K562 (cell line): ENCODE measurements around the gene GON4L. TPM values are rescaled to one million over a fixed set of nuclear protein-coding genes. Genes with fewer than 3 reads are reported as not detected.

Source experiments
- BMI1 ChIP-seq: fragments of 150-350 bp; IDR thresholded peaks from 2 replicates; pipeline ENCODE4 v1.6.1; 2014; ENCODE audit warnings: low read length
- BRF1 ChIP-seq: IDR thresholded peaks from 3 replicates; pipeline ENCODE4 v1.6.1; 2011; ENCODE audit warnings: borderline replicate concordance, mild to moderate bottlenecking; ENCODE audit not compliant: insufficient read length; ENCODE audit errors: extremely low read depth
- CBFB ChIP-seq: sonication (generic); formaldehyde crosslinking; IDR thresholded peaks from 2 replicates; pipeline ENCODE4 v1.4.0; 2020; ENCODE audit warnings: mild to moderate bottlenecking, missing genetic modification reagents
- CBX2 ChIP-seq: fragments of 200-600 bp; sonication (generic); IDR thresholded peaks from one replicate; pipeline ENCODE4 v1.6.1; 2012; ENCODE audit warnings: mild to moderate bottlenecking, low read length, inconsistent platforms; ENCODE audit not compliant: insufficient read depth, poor library complexity, severe bottlenecking
- EGR1 ChIP-seq: fragments of 450-650 bp; conservative IDR thresholded peaks from 2 replicates; pipeline ENCODE4 v1.6.1; 2017; ENCODE audit warnings: mild to moderate bottlenecking
- ESRRA ChIP-seq: fragments of 450-650 bp; IDR thresholded peaks from 2 replicates; pipeline ENCODE4 v1.6.1; 2014; ENCODE audit warnings: low read depth, mild to moderate bottlenecking, moderate library complexity, borderline replicate concordance
- ETV6 ChIP-seq, 3 experiments: fragments of 150-350 bp in 1 of 3; sonication (generic) in 1 of 3; formaldehyde crosslinking in 1 of 3; IDR thresholded peaks; 2 replicates each; pipeline versions ENCODE4 v1.6.1 to v1.8.0; 2014 to 2022; ENCODE audit warnings: borderline replicate concordance in 2 of 3, low read depth in 2 of 3, antibody characterized with exemption in 1 of 3, low read length in 1 of 3, mild to moderate bottlenecking in 1 of 3, missing genetic modification reagents in 1 of 3
- FOXK2 ChIP-seq, 2 experiments: fragments of 450-650 bp; IDR thresholded peaks in 1 of 2; conservative IDR thresholded peaks in 1 of 2; 2 replicates each; pipeline ENCODE4 v1.6.1; 2016; ENCODE audit warnings: low read depth in 2 of 2, mild to moderate bottlenecking in 1 of 2
- GABPB1 ChIP-seq: sonication (generic); formaldehyde crosslinking; IDR thresholded peaks from 2 replicates; pipeline ENCODE4 v1.8.0; 2022; ENCODE audit warnings: mild to moderate bottlenecking, missing genetic modification reagents
- GTF2F1 ChIP-seq: IDR thresholded peaks from 2 replicates; pipeline ENCODE4 v1.6.1; 2011; ENCODE audit warnings: low read depth, low read length, improper control_type of control experiment
- HMGN3 ChIP-seq: IDR thresholded peaks from 2 replicates; pipeline ENCODE4 v1.6.1; 2011; ENCODE audit warnings: borderline replicate concordance, low read depth, mild to moderate bottlenecking, mixed read lengths, low read length; ENCODE audit not compliant: insufficient read length; ENCODE audit errors: extremely low read depth
- KDM5B ChIP-seq: fragments of 200-600 bp; sonication (generic); IDR thresholded peaks from 2 replicates; pipeline ENCODE4 v1.6.1; 2012; ENCODE audit warnings: low read depth, mild to moderate bottlenecking, moderate library complexity, low read length, control low read depth, inconsistent platforms; ENCODE audit not compliant: insufficient replicate concordance
- PHF8 ChIP-seq: fragments of 200-600 bp; sonication (generic); IDR thresholded peaks from 2 replicates; pipeline ENCODE4 v1.6.1; 2012; ENCODE audit warnings: mixed run types, mild to moderate bottlenecking, inconsistent platforms, low read length, moderate library complexity, borderline replicate concordance
- POLR2A ChIP-seq: fragments of 450-650 bp; conservative IDR thresholded peaks from 2 replicates; pipeline ENCODE4 v1.6.1; 2016
- POLR3A ChIP-seq: IDR thresholded peaks from 2 replicates; pipeline ENCODE4 v1.6.1; 2011; ENCODE audit warnings: borderline replicate concordance, mild to moderate bottlenecking, moderate library complexity; ENCODE audit not compliant: insufficient read length, insufficient read depth; ENCODE audit errors: extremely low read depth
- RERE ChIP-seq: sonication (generic); formaldehyde crosslinking; IDR thresholded peaks from 2 replicates; pipeline ENCODE4 v1.8.0; 2023; ENCODE audit warnings: missing genetic modification reagents, mild to moderate bottlenecking, borderline replicate concordance
- STAT5B ChIP-seq: fragments of 250-450 bp; sonication (Bioruptor Pico); IDR thresholded peaks from 2 replicates; pipeline ENCODE4 v1.8.0; 2021; ENCODE audit warnings: mild to moderate bottlenecking, inconsistent platforms
- YY1 ChIP-seq, 3 experiments: IDR thresholded peaks; 2 replicates each; pipeline ENCODE4 v1.6.1; 2011; ENCODE audit warnings: low read length in 2 of 3, mild to moderate bottlenecking in 2 of 3, moderate library complexity in 2 of 3, borderline replicate concordance in 1 of 3, control low read depth in 1 of 3, low read depth in 1 of 3; ENCODE audit not compliant: insufficient read depth in 3 of 3, insufficient replicate concordance in 2 of 3, control insufficient read depth in 1 of 3, insufficient read length in 1 of 3; ENCODE audit errors: extremely low read depth in 1 of 3
- ZNF23 ChIP-seq: fragments of 250-450 bp; sonication (Bioruptor Pico); IDR thresholded peaks from 2 replicates; pipeline ENCODE4 v1.4.0; 2020; ENCODE audit warnings: mild to moderate bottlenecking
- ZSCAN32 ChIP-seq: fragments of 450-650 bp; formaldehyde crosslinking; IDR thresholded peaks from 2 replicates; pipeline ENCODE4 v1.4.0; 2020; ENCODE audit warnings: mild to moderate bottlenecking, moderate library complexity
- polyA plus RNA-seq, 8 experiments: library from polyadenylated mRNA; depleted of rRNA in 4 of 8; stranded (reverse) in 5 of 8; unstranded in 3 of 8; fragments of >200 nt; fragmentation: Nextera tagmentation in 2 of 8; fragmentation: Illumina TruSeq in 1 of 8; extraction: Ambion mirVana in 2 of 8; extraction: Trizol in 1 of 8; gene quantifications; 2 replicates each; pipeline versions ENCODE4 v1.2.1 to v1.2.3, GENCODE V29; 2011 to 2014; ENCODE audit warnings: inconsistent platforms in 1 of 8, missing spikeins in 1 of 8
- total RNA-seq, 7 experiments: library from RNA; depleted of rRNA in 6 of 7; stranded (reverse); fragments of >200 nt in 6 of 7; fragmentation: Illumina TruSeq in 2 of 7; extraction: Trizol in 2 of 7; gene quantifications; 2 replicates each; pipeline versions ENCODE4 v1.2.1 to v1.2.3, GENCODE V29; 2011 to 2021; ENCODE audit warnings: low replicate concordance in 1 of 7

GON4L gene
- total and polyA plus RNA-seq, 9 of the 15 experiments (the other 6 are each of a cell fraction or from before 2014, with no cell fraction given) = 20.2 to 47.4 (median 33.6) TPM

GRCh38 chr1:155856975-155857930 is at the start of gene GON4L (continued):
- peak; percentile 81 to 89; a peak in 3 of 4 replicates for TF ChIP-seq FOXK2 (conservative IDR thresholded peaks at IDR 0.05 in 1 of 2, IDR thresholded peaks at IDR 0.05 in 1 of 2; ENCODE audit: low read depth in 2 of 2)
- TF ChIP-seq ETV6 (IDR thresholded peaks at IDR 0.05; ENCODE audit: borderline replicate concordance in 1 of 2, low read depth in 2 of 2, low read length in 1 of 2) = no peak
- 0 out of 2 replicates have a peak, but pooled peaks have one; percentile 45 for TF ChIP-seq ETV6 (CRISPR knock-in tag; IDR thresholded peaks at IDR 0.05; ENCODE audit: borderline replicate concordance)
- TF ChIP-seq GABPB1 (CRISPR knock-in tag) = peak; percentile 92
- peak; percentile 92; the same call in 1 of the 2 replicates for TF ChIP-seq PHF8
- no peak for TF ChIP-seq BRF1
- TF ChIP-seq STAT5B (CRISPR knock-in tag) = no peak
- TF ChIP-seq POLR2A = peak; percentile 97
- TF ChIP-seq POLR3A = no peak
- TF ChIP-seq RERE (CRISPR knock-in tag) = no peak
- 0 out of 2 replicates have a peak, but pooled peaks have one; percentile 49 for TF ChIP-seq ESRRA
- no peak for TF ChIP-seq ZSCAN32 (CRISPR knock-in tag)
- peak; percentile 17; the same call in 1 of the 2 replicates for TF ChIP-seq EGR1
- 0 out of 2 replicates have a peak, but pooled peaks have one; percentile 48 for TF ChIP-seq CBFB
- peak; percentile 72 for TF ChIP-seq KDM5B
- peak; percentile 89 to 98 (median 96) for TF ChIP-seq YY1 (IDR thresholded peaks at IDR 0.05; ENCODE audit: borderline replicate concordance in 1 of 3, control insufficient read depth in 1 of 3, extremely low read depth in 1 of 3, insufficient read depth in 3 of 3, insufficient read length in 1 of 3, insufficient replicate concordance in 2 of 3, low read depth in 1 of 3, low read length in 2 of 3)
- no peak for TF ChIP-seq CBX2
- TF ChIP-seq HMGN3 = peak; percentile 17
- no peak for TF ChIP-seq ZNF23 (CRISPR knock-in tag)
- no peak for TF ChIP-seq BMI1
- TF ChIP-seq GTF2F1 = no peak
